Measurements from ENCODE around the gene PLAAT2.

Gene PLAAT2

GRCh38 chr11:63573881-63574855, 11.0 kb upstream of the PLAAT2 start:
- H3K9ac ChIP-seq (ENCODE audit: low read depth, low read length): no peak overlapping the region
- H3K4me3 ChIP-seq (ENCODE audit: low read length): no peak overlapping the region
- H3K4me1 ChIP-seq (ENCODE audit: insufficient read depth, low read length): no peaks in the 10 kb centered on the region
- peaks cover 41% of the 10 kb centered on the region for H3K36me3 ChIP-seq (ENCODE audit: insufficient read depth, low read depth, low read length)
- H3K27ac ChIP-seq (ENCODE audit: low read length): no peak overlapping the region
- no peaks in the 10 kb centered on the region for H3K9me3 ChIP-seq (ENCODE audit: insufficient read depth, low read depth, low read length)
- no peaks in the 10 kb centered on the region for H3K27me3 ChIP-seq (ENCODE audit: insufficient read depth, low read length)

- Histone ChIP-seq H3K27ac (ENCODE audit: low read length) (no peak overlapping the region), H3K4me1 (ENCODE audit: insufficient read depth, low read length) (peaks cover 4% of the 10 kb centered on the region; the same call in 1 of the 2 replicates), H3K9ac (ENCODE audit: low read depth, low read length) (no peak overlapping the region), H3K4me3 (ENCODE audit: low read length) (no peak overlapping the region), H3K27me3 (ENCODE audit: insufficient read depth, low read length) (no peaks in the 10 kb centered on the region), H3K9me3 (ENCODE audit: insufficient read depth, low read depth, low read length) (no peaks in the 10 kb centered on the region), H3K36me3 (ENCODE audit: insufficient read depth, low read depth, low read length) (peaks cover 37% of the 10 kb centered on the region)
Observed at GRCh38 chr11:63572026-63572688, 9.0 kb upstream of the PLAAT2 start.

- Histone ChIP-seq H3K27ac (ENCODE audit: low read length) (no peak overlapping the region), H3K27me3 (ENCODE audit: insufficient read depth, low read length) (no peaks in the 10 kb centered on the region), H3K9me3 (ENCODE audit: insufficient read depth, low read depth, low read length) (no peaks in the 10 kb centered on the region), H3K36me3 (ENCODE audit: insufficient read depth, low read depth, low read length) (peaks cover 15% of the 10 kb centered on the region), H3K4me3 (ENCODE audit: low read length) (no peak overlapping the region), H3K9ac (ENCODE audit: low read depth, low read length) (no peak overlapping the region), H3K4me1 (ENCODE audit: insufficient read depth, low read length) (peaks cover 10% of the 10 kb centered on the region)
Observed at GRCh38 chr11:63569570-63569969, 6.4 kb upstream of the PLAAT2 start.

GRCh38 chr11:63567044-63567840, 4.1 kb upstream of the PLAAT2 start:
- Histone ChIP-seq H3K9ac (ENCODE audit: low read depth, low read length) (peak overlapping the region; percentile 38), H3K4me3 (ENCODE audit: low read length) (no peak overlapping the region), H3K36me3 (ENCODE audit: insufficient read depth, low read depth, low read length) (no peaks in the 10 kb centered on the region), H3K9me3 (ENCODE audit: insufficient read depth, low read depth, low read length) (no peaks in the 10 kb centered on the region), H3K4me1 (ENCODE audit: insufficient read depth, low read length) (peaks cover 10% of the 10 kb centered on the region), H3K27me3 (ENCODE audit: insufficient read depth, low read length) (no peaks in the 10 kb centered on the region), H3K27ac (ENCODE audit: low read length) (no peak overlapping the region)

GRCh38 chr11:63564784-63565350, 1.7 kb upstream of the PLAAT2 start:
- H3K9ac ChIP-seq (ENCODE audit: low read depth, low read length): no peak overlapping the region
- peaks cover 10% of the 10 kb centered on the region for H3K4me1 ChIP-seq (ENCODE audit: insufficient read depth, low read length)
- H3K27me3 ChIP-seq (ENCODE audit: insufficient read depth, low read length): no peaks in the 10 kb centered on the region; the same call in 1 of the 2 replicates
- H3K36me3 ChIP-seq (ENCODE audit: insufficient read depth, low read depth, low read length): no peaks in the 10 kb centered on the region
- no peak overlapping the region for H3K4me3 ChIP-seq (ENCODE audit: low read length)
- H3K9me3 ChIP-seq (ENCODE audit: insufficient read depth, low read depth, low read length): no peaks in the 10 kb centered on the region
- no peak overlapping the region for H3K27ac ChIP-seq (ENCODE audit: low read length)

GRCh38 chr11:63564056-63564774, 1.0 kb upstream of the PLAAT2 start:
- no peaks in the 10 kb centered on the region for H3K9me3 ChIP-seq (ENCODE audit: insufficient read depth, low read depth, low read length)
- peaks cover 10% of the 10 kb centered on the region for H3K4me1 ChIP-seq (ENCODE audit: insufficient read depth, low read length)
- H3K27ac ChIP-seq (ENCODE audit: low read length): no peak overlapping the region
- H3K4me3 ChIP-seq (ENCODE audit: low read length): no peak overlapping the region
- no peak overlapping the region for H3K9ac ChIP-seq (ENCODE audit: low read depth, low read length)
- H3K36me3 ChIP-seq (ENCODE audit: insufficient read depth, low read depth, low read length): no peaks in the 10 kb centered on the region
- no peaks in the 10 kb centered on the region; the same call in 1 of the 2 replicates for H3K27me3 ChIP-seq (ENCODE audit: insufficient read depth, low read length)

- Histone ChIP-seq H3K27me3 (ENCODE audit: insufficient read depth, low read length) (no peaks in the 10 kb centered on the region; the same call in 1 of the 2 replicates), H3K27ac (ENCODE audit: low read length) (no peak overlapping the region), H3K9ac (ENCODE audit: low read depth, low read length) (no peak overlapping the region), H3K9me3 (ENCODE audit: insufficient read depth, low read depth, low read length) (no peaks in the 10 kb centered on the region), H3K36me3 (ENCODE audit: insufficient read depth, low read depth, low read length) (no peaks in the 10 kb centered on the region), H3K4me3 (ENCODE audit: low read length) (no peak overlapping the region), H3K4me1 (ENCODE audit: insufficient read depth, low read length) (peaks cover 6% of the 10 kb centered on the region; the same call in 1 of the 2 replicates)
Observed at GRCh38 chr11:63560506-63561180, 2.5 kb downstream of the PLAAT2 start.

GRCh38 chr11:63558459-63559157, 4.6 kb downstream of the PLAAT2 start:
- H3K27ac ChIP-seq (ENCODE audit: low read length): no peak overlapping the region
- H3K9me3 ChIP-seq (ENCODE audit: insufficient read depth, low read depth, low read length): no peaks in the 10 kb centered on the region
- no peaks in the 10 kb centered on the region; the same call in 1 of the 2 replicates for H3K27me3 ChIP-seq (ENCODE audit: insufficient read depth, low read length)
- peaks cover 9% of the 10 kb centered on the region; the same call in 1 of the 2 replicates for H3K4me1 ChIP-seq (ENCODE audit: insufficient read depth, low read length)
- no peak overlapping the region for H3K4me3 ChIP-seq (ENCODE audit: low read length)
- no peak overlapping the region for H3K9ac ChIP-seq (ENCODE audit: low read depth, low read length)
- H3K36me3 ChIP-seq (ENCODE audit: insufficient read depth, low read depth, low read length): no peaks in the 10 kb centered on the region

GRCh38 chr11:63557570-63557969, 5.6 kb downstream of the PLAAT2 start:
- Histone ChIP-seq H3K9ac (ENCODE audit: low read depth, low read length) (no peak overlapping the region), H3K4me3 (ENCODE audit: low read length) (no peak overlapping the region), H3K36me3 (ENCODE audit: insufficient read depth, low read depth, low read length) (no peaks in the 10 kb centered on the region), H3K9me3 (ENCODE audit: insufficient read depth, low read depth, low read length) (no peaks in the 10 kb centered on the region), H3K4me1 (ENCODE audit: insufficient read depth, low read length) (peaks cover 9% of the 10 kb centered on the region; the same call in 1 of the 2 replicates), H3K27ac (ENCODE audit: low read length) (no peak overlapping the region), H3K27me3 (ENCODE audit: insufficient read depth, low read length) (no peaks in the 10 kb centered on the region; the same call in 1 of the 2 replicates)
